DOHH2 (cell line): Measurements from ENCODE around the gene HMGCL.
"Not testable (repeated sequence)": the region's sequence is repeated elsewhere in the genome, so short reads cannot be mapped to it uniquely, and the experiment has no call there.

Source experiments
- H3F3A ChIP-seq: fragments of 200-600 bp; sonication (generic), shearing (Covaris generic); 2 replicates; pipeline ENCODE4 v1.6.0; 2016; ENCODE audit warnings: antibody characterized with exemption, mild to moderate bottlenecking; ENCODE audit not compliant: control insufficient read depth, insufficient read depth
- H3K27ac ChIP-seq: fragments of 200-600 bp; sonication (generic); 2 replicates; pipeline ENCODE4 v1.5.1; 2014; ENCODE audit warnings: low read depth, mild to moderate bottlenecking, low read length, moderate library complexity
- H3K27me3 ChIP-seq: fragments of 200-600 bp; sonication (generic); 2 replicates; pipeline ENCODE4 v1.6.1; 2014; ENCODE audit warnings: mild to moderate bottlenecking, low read length, mixed read lengths; ENCODE audit not compliant: control insufficient read depth
- H3K36me3 ChIP-seq: fragments of 200-600 bp; sonication (generic); 2 replicates; pipeline ENCODE4 v1.6.1; 2014; ENCODE audit warnings: mild to moderate bottlenecking, low read length, moderate library complexity, mixed read lengths; ENCODE audit not compliant: control insufficient read depth
- H3K4me1 ChIP-seq: fragments of 200-600 bp; sonication (generic); 2 replicates; pipeline ENCODE4 v1.6.1; 2014; ENCODE audit warnings: mild to moderate bottlenecking, low read length, mixed read lengths; ENCODE audit not compliant: control insufficient read depth
- H3K4me2 ChIP-seq: fragments of 200-600 bp; sonication (generic); 2 replicates; pipeline ENCODE4 v1.6.0; 2014; ENCODE audit warnings: mild to moderate bottlenecking, low read length, moderate library complexity
- H3K4me3 ChIP-seq: fragments of 200-600 bp; sonication (generic); 2 replicates; pipeline ENCODE4 v1.5.1; 2014; ENCODE audit warnings: mild to moderate bottlenecking, low read length, mixed read lengths
- H3K79me2 ChIP-seq: fragments of 200-600 bp; sonication (generic); 2 replicates; pipeline ENCODE4 v1.6.1; 2014; ENCODE audit warnings: mild to moderate bottlenecking, low read length, mixed read lengths; ENCODE audit not compliant: control insufficient read depth
- H3K9me2 ChIP-seq: fragments of 200-600 bp; sonication (generic); replicated peaks from 2 replicates; pipeline ENCODE4 v1.6.1; 2014; ENCODE audit warnings: mild to moderate bottlenecking, low read length, mixed read lengths; ENCODE audit not compliant: control insufficient read depth
- H3K9me3 ChIP-seq: fragments of 200-600 bp; sonication (generic); 2 replicates; pipeline ENCODE4 v1.6.1; 2014; ENCODE audit warnings: antibody characterized with exemption, low read length, mixed read lengths; ENCODE audit not compliant: control insufficient read depth, insufficient read depth
- H4K20me1 ChIP-seq: fragments of 200-600 bp; sonication (generic); 2 replicates; pipeline ENCODE4 v1.6.0; 2014; ENCODE audit warnings: low read depth, mild to moderate bottlenecking, antibody characterized with exemption, low read length, moderate library complexity; ENCODE audit not compliant: control insufficient read depth, insufficient read depth
- EZH2phosphoT487 ChIP-seq: fragments of 200-600 bp; sonication (generic); IDR thresholded peaks from 2 replicates; pipeline ENCODE4 v1.6.1; 2017; ENCODE audit warnings: borderline replicate concordance, mild to moderate bottlenecking, antibody characterized with exemption, low read length, moderate library complexity, mixed read lengths
- TF ChIP-seq, protein P1 (sequence below): fragments of 200-600 bp; sonication (generic); IDR thresholded peaks from one replicate; pipeline ENCODE4 v1.5.1; 2014; ENCODE audit warnings: antibody characterized with exemption, mild to moderate bottlenecking, low read depth, low read length; ENCODE audit not compliant: poor library complexity, severe bottlenecking

The HMGCL gene

DNA sequence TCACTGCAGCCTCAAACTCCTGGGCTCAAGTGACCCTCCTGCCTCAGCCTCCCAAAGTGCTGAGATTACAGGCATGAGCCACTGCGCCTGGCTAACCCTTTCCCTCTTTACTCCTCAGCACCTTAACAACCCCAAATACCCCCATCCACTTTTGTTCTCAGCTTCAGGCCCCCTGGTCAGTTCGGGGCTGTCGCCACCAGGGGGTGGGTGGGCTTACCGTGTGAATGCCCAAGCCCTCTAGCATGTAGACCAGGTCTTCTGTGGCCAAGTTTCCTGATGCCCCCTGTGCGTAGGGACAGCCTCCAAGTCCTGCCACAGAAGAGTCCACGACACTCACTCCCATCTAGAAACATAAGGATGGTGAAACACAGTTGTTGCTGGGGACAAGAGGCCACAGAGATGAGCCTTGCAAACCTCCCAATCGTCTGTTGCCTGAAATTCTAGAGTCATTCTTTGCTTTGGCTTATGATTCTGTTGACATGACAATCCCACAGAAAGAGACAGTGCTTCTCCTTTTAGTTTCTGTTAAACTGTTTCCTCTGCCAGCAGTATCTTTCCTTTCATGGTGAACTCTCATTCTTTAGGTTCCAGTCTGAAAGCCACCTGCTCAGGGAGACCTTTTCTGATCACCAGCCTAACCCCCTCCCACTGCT is 20.9 kb downstream of the HMGCL start:
- Histone ChIP-seq H3K27ac (no peak overlapping the region), H3K27me3 (no peaks in the 10 kb centered on the region), H3K9me3 (no peaks in the 10 kb centered on the region), H3K79me2 (peaks cover 9% of the 10 kb centered on the region), H3K4me1 (peaks cover 18% of the 10 kb centered on the region), H3F3A (no peaks in the 10 kb centered on the region), H3K4me3 (no peak overlapping the region), H3K9me2 (no peaks in the 10 kb centered on the region), H3K4me2 (no peak overlapping the region), H3K36me3 (no peaks in the 10 kb centered on the region), H4K20me1 (no peaks in the 10 kb centered on the region)
- TF ChIP-seq, protein P1, sequence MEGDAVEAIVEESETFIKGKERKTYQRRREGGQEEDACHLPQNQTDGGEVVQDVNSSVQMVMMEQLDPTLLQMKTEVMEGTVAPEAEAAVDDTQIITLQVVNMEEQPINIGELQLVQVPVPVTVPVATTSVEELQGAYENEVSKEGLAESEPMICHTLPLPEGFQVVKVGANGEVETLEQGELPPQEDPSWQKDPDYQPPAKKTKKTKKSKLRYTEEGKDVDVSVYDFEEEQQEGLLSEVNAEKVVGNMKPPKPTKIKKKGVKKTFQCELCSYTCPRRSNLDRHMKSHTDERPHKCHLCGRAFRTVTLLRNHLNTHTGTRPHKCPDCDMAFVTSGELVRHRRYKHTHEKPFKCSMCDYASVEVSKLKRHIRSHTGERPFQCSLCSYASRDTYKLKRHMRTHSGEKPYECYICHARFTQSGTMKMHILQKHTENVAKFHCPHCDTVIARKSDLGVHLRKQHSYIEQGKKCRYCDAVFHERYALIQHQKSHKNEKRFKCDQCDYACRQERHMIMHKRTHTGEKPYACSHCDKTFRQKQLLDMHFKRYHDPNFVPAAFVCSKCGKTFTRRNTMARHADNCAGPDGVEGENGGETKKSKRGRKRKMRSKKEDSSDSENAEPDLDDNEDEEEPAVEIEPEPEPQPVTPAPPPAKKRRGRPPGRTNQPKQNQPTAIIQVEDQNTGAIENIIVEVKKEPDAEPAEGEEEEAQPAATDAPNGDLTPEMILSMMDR: peak; percentile 54
- TF ChIP-seq EZH2phosphoT487: no peak

DNA sequence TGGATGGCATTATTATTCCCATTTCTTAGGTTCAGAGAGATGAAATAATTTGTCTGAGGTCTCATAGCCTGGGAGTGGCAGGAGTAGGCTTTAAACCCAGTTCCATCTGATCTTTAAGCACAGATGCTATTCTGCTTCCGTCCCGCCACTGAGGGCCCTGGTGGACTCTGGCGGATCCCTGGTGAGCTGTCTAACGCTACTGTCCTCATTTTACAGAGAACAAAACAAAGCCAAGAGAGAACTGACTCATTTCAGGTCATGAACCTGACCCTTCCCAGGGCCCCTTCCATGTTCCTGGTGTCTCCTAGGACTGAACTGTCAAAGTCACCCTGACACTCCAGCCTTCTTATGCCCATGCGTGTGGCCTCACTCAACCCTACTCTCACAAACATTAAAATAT is 21.6 kb downstream of the HMGCL start:
- H4K20me1 ChIP-seq: no peaks in the 10 kb centered on the region
- no peak overlapping the region for H3K4me2 ChIP-seq
- peaks cover 21% of the 10 kb centered on the region for H3K4me1 ChIP-seq
- no peaks in the 10 kb centered on the region for H3K9me2 ChIP-seq
- no peak for TF ChIP-seq EZH2phosphoT487
- TF ChIP-seq, protein P1: no peak
- H3K79me2 ChIP-seq: peaks cover 9% of the 10 kb centered on the region
- H3K36me3 ChIP-seq: peaks cover 5% of the 10 kb centered on the region; the same call in 1 of the 2 replicates
- no peak overlapping the region for H3K27ac ChIP-seq
- H3F3A ChIP-seq: no peaks in the 10 kb centered on the region
- no peaks in the 10 kb centered on the region for H3K9me3 ChIP-seq
- H3K27me3 ChIP-seq: no peaks in the 10 kb centered on the region
- H3K4me3 ChIP-seq: no peak overlapping the region

DNA sequence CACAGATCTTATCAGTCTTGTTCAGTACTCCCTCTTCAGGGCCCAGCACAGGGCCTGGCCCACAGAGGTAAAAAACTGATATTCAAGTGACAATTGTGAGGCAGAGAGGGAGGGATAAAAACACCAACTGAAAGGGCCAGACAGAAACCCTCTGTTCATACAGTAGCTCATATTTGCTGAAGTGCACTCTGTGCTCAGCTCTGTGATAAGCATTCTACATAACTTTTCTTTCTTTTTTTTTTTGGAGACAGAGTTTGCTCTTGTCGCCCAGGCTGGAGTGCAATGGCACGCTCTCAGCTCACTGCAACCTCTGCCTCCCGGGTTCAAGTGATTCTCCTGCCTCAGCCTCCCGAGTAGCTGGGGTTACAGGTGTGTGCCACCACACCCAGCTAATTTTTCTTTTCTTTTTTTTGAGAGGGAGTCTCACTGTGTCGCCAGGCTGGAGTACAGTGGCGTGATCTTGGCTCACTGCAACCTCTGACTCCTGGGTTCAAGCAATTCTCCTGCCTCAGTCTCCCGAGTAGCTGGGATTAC is 22.4 kb downstream of the HMGCL start:
- H3K4me1 ChIP-seq: peaks cover 21% of the 10 kb centered on the region
- not testable (repeated sequence) for H3K27ac ChIP-seq, H4K20me1 ChIP-seq

DNA sequence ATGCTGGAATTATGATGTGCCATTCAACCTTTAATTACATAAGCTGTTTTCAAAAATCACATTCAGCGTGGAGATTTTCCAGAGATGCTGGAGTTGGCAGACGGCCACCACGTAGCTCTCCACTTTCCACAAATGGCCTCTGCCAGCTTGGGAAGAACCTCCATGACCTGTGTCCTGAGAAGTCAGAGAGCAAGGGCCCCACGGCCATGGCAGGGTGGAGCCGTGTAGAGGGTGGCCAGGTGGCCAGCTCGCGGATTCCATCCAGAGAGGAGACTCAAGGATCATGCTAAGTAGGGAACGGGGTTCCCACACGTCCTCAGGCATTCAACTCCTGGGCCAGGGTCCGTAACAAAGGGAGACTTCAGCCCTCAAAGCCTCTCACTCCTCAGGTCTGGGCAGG is 23.4 kb downstream of the HMGCL start:
- no peak for TF ChIP-seq EZH2phosphoT487
- TF ChIP-seq, protein P1: no peak
- no peaks in the 10 kb centered on the region for H3K9me3 ChIP-seq
- H3K27me3 ChIP-seq: no peaks in the 10 kb centered on the region
- H3K4me2 ChIP-seq: peak overlapping the region; percentile 98
- H3K4me1 ChIP-seq: peaks cover 17% of the 10 kb centered on the region
- no peaks in the 10 kb centered on the region for H3K9me2 ChIP-seq
- no peaks in the 10 kb centered on the region for H3F3A ChIP-seq
- peaks cover 9% of the 10 kb centered on the region for H3K79me2 ChIP-seq
- no peaks in the 10 kb centered on the region for H4K20me1 ChIP-seq
- peaks cover 14% of the 10 kb centered on the region for H3K36me3 ChIP-seq
- H3K27ac ChIP-seq: no peak overlapping the region
- H3K4me3 ChIP-seq: no peak overlapping the region; the same call in 1 of the 2 replicates

More for the DNA sequence above, 22.4 kb downstream of the HMGCL start:
- not testable (repeated sequence) for H3K4me3 ChIP-seq, H3F3A ChIP-seq, H3K9me3 ChIP-seq, H3K79me2 ChIP-seq, H3K27me3 ChIP-seq, H3K4me2 ChIP-seq, H3K9me2 ChIP-seq
- H3K36me3 ChIP-seq: peaks cover 10% of the 10 kb centered on the region
